Mucosa of gallbladder (tissue), 1 donor: ENCODE data around the gene MRPL24. TPM values are rescaled to one million over a fixed set of nuclear protein-coding genes. Genes with fewer than 3 reads are reported as not detected.
A peak's percentile ranks its signal among the peaks of the same experiment; 100 is the strongest.

Experiments used
- DNase-seq: peaks from one replicate; pipeline ENCODE4 v3.0.0-alpha.2; 2020; ENCODE audit warnings: low spot score
- total RNA-seq: library from RNA; stranded (reverse); gene quantifications from one replicate; pipeline ENCODE4 v1.2.1, GENCODE V29; 2021
- donor health status: DM: no; HTN: no; CAD: no.

MRPL24 gene
- total RNA-seq, 1 donor from 2014 or later = 63.7 TPM

GRCh38 chr1:156743367-156744302 is 2.7 kb upstream of the MRPL24 start:
- DNase-seq = no peak

- no peak for DNase-seq
Measured at GRCh38 chr1:156742801-156743200, 1.9 kb upstream of the MRPL24 start.

- DNase-seq = no peak
Measured at GRCh38 chr1:156742017-156742416, 1.1 kb upstream of the MRPL24 start.

- DNase-seq = no peak
Measured at GRCh38 chr1:156741481-156741983, 644 bp upstream of the MRPL24 start.

DNA sequence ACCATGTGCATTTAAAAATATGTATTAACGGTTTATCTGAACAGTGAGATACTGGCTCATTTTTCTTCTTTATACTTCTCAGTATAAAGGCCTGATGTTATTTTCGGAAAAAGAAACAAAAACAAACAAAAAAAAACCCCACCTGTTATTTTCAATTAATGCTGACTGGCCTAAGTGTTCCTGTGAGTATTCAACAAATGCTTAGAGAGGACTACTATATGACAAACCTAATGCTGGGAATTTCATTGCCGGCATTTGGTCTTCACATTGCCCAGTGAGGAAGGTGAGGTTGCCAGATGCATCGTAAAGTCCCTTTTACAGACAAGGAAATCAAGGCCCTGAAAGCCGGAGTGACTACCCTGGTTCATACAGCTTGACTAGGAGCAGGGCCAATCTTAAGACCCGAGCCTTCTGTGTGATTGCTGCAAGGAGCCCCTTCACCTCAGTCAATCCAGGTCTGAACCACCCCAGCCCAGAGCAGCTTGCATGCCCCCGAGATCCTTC is 599 bp downstream of the MRPL24 start:
- no peak for DNase-seq

DNA sequence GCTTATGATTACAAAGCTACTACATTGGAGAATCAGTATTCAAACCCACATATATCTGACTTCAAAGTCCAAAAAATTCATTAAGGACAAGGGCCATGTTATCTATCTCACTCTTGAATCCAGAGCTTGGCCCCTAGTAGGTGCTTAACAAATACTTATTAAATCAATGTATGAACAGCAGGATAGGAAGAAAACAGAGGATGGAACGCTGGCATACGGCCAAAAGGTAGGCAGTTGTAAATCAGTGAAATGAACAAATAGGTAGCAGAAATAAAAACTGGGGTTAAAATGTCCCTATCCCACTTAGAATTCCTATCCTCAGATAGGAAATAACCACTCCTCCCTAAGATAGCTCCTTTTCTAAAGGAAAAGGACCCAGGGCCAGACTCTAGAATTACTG is 2.0 kb downstream of the MRPL24 start:
- no peak for DNase-seq

DNA sequence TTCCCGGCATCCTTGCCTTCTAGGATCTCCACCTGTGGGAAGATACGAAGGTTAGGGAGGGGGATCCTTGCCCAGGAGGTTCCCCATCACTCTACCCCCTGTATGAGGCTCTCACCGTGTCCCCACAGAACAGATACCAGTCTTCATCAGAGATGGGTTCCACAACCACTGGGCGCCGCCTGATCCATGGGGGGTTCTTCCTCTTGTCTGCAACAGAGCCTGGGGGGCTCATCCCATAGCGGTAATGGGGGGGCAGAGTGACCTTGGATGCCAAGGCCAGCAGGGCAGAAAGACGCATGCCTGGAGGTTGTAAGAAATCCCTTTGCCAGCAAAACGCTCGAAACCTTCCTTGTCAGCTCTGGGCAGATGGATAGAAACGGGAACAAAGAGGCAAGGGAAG is 2.5 kb downstream of the MRPL24 start:
- no peak for DNase-seq

- no peak for DNase-seq
Measured at GRCh38 chr1:156733989-156734584, 6.8 kb downstream of the MRPL24 start.

- DNase-seq = peak; percentile 96
Measured at GRCh38 chr1:156728599-156729462, 12.1 kb downstream of the MRPL24 start, which contains the start of gene ISG20L2. Gene ISG20L2 (minus strand): TSS chr1:156728766. CDS start chr1:156727652, 1,114 bp downstream.

GRCh38 chr1:156727926-156728598 is 12.8 kb downstream of the MRPL24 start, which contains the start of gene METTL25B:
Gene METTL25B (plus strand): TSS chr1:156728469. CDS start chr1:156729105, 636 bp downstream.
- peak; percentile 81 for DNase-seq

DNA sequence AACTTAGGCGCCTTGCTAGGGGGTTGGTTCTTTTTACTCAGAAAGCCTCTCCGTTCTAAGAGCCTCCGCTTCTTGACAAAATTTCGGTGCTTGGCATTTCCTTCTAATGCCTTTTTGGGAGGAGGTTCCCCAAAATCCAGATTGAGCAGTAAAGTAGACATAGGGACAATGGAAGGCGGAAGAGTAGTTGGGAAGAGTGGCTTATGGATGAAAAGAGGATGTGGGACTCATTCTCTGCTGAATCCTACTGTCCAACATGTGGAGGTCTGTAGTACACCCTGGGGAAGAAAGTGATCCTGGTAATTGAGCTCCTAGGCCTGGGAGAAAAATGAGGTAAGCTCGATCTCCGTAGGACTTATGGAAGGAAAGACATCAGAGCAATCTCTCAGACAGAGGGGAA is 13.4 kb downstream of the MRPL24 start:
- no peak for DNase-seq

GRCh38 chr1:156726549-156727226 is 14.2 kb downstream of the MRPL24 start:
- peak; percentile 47 for DNase-seq

- DNase-seq = peak; percentile 91
Measured at GRCh38 chr1:156725683-156726280, 15.1 kb downstream of the MRPL24 start.

GRCh38 chr1:156721535-156721934 is 19.4 kb downstream of the MRPL24 start:
- DNase-seq = no peak

- no peak for DNase-seq
Measured at GRCh38 chr1:156721131-156721530, 19.8 kb downstream of the MRPL24 start.

GRCh38 chr1:156717351-156717750 is 23.5 kb downstream of the MRPL24 start:
- no peak for DNase-seq

GRCh38 chr1:156714830-156715229 is 26.1 kb downstream of the MRPL24 start:
- no peak for DNase-seq

- no peak for DNase-seq
Measured at GRCh38 chr1:156712626-156713025, 28.3 kb downstream of the MRPL24 start.

GRCh38 chr1:156711011-156711817 is 29.7 kb downstream of the MRPL24 start:
- DNase-seq = no peak
